Heart right ventricle (tissue), 16 donors: ENCODE measurements around the gene DHTKD1. TPM values are rescaled to one million over a fixed set of nuclear protein-coding genes. Genes with fewer than 3 reads are reported as not detected.

Source experiments
- ATAC-seq, 8 donors: fragments of 200-7000 bp; cut with Tn5 transposase; one replicate each; pipeline ENCODE4 v1.9.1; 2020; ENCODE audit warnings: mild to moderate bottlenecking in 8 of 8, moderate library complexity in 8 of 8, moderate number of reproducible peaks in 1 of 8
- DNase-seq, 2 donors: peaks; one replicate each; pipeline ENCODE4 v3.0.0-alpha.2; 2020
- H3K27ac ChIP-seq, 10 donors: fragments of 200-600 bp; sonication (generic) in 2 of 10; one replicate each; pipeline versions ENCODE4 v1.5.0 to v1.8.0; 2020 to 2022; ENCODE audit warnings: mild to moderate bottlenecking in 3 of 10
- H3K27me3 ChIP-seq, 7 donors: fragments of 200-600 bp; one replicate each; pipeline ENCODE4 v1.8.0; 2021 to 2022; ENCODE audit warnings: mild to moderate bottlenecking in 2 of 7
- H3K36me3 ChIP-seq, 9 donors: fragments of 200-600 bp; sonication (generic) in 1 of 9; one replicate each; pipeline versions ENCODE4 v1.5.0 to v1.8.0; 2020 to 2022; ENCODE audit warnings: mild to moderate bottlenecking in 2 of 9
- H3K4me1 ChIP-seq, 9 donors: fragments of 200-600 bp; sonication (generic) in 1 of 9; one replicate each; pipeline versions ENCODE4 v1.5.0 to v1.8.0; 2020 to 2022; ENCODE audit warnings: mild to moderate bottlenecking in 4 of 9
- H3K4me3 ChIP-seq, 10 donors: fragments of 200-600 bp; sonication (generic) in 2 of 10; one replicate each; pipeline versions ENCODE4 v1.5.0 to v1.8.0; 2020 to 2022; ENCODE audit warnings: mild to moderate bottlenecking in 7 of 10, moderate library complexity in 2 of 10
- H3K9me3 ChIP-seq, 11 donors: fragments of 200-600 bp in 10 of 11; sonication (generic) in 2 of 11; one replicate each; pipeline versions ENCODE4 v1.5.0 to v1.8.0; 2013 to 2022; ENCODE audit warnings: mild to moderate bottlenecking in 2 of 11, control low read depth in 1 of 11, moderate library complexity in 1 of 11
- WGBS, 2 donors: extraction: QIAGEN DNeasy Blood & Tissue Kit; methylation state at CpG; one replicate each; pipeline ENCODE4 v1.1.7; 2013; ENCODE audit warnings: inconsistent platforms in 1 of 2; 5-methylcytosine and 5-hydroxymethylcytosine counted together
- intact Hi-C, 10 donors: fragments of 100-400 bp; cut with DNase I; formaldehyde crosslinking; loops; one replicate each; pipeline versions ENCODE4 v1.11.1 to v1.14.2; 2022
- polyA plus RNA-seq, 2 donors: library from polyadenylated mRNA; stranded (reverse); fragments of 200-250 nt; gene quantifications; one replicate each; pipeline ENCODE4 v1.2.3, GENCODE V29; 2013
- total RNA-seq, 10 donors: library from RNA; stranded (reverse); fragmentation: NEBNext Ultra II Directional in 3 of 10; extraction: Animal tissue kit (Norgen Biotek cat#: 25700) in 3 of 10; gene quantifications; one replicate each; pipeline versions ENCODE4 v1.2.1 to v1.2.4, GENCODE V29; 2021 to 2023
- TF ChIP-seq, protein P1 (sequence below), 9 donors: fragments of 200-600 bp; sonication (generic) in 2 of 9; IDR thresholded peaks; one replicate each; pipeline versions ENCODE4 v1.5.0 to v1.8.0; 2021 to 2022; ENCODE audit warnings: antibody characterized with exemption in 9 of 9, mild to moderate bottlenecking in 5 of 9, moderate library complexity in 1 of 9
- donor health status: Arrhythmogenic right ventricular cardiomyopathy.
- donor health status: ischemic (EF 13 %, LVEDD 7.1; RV severe dilation, severe dysfunction).
- donor health status: healthy with polysubstance abuse.
- donor health status: DM: no; HTN: yes; CAD: no.
- donor health status: DM: no; HTN: no; CAD: no.
- donor health status: ischemic (EF 25% LVEDD 6.9; RV normal size, moderate dysfunction).
- donor health status: ischemic (EF 25% LVEDD 5.7; RV mildly dilated, moderate dysfunction).
- donor health status: healthy.
- donor health status: DM: yes; HTN: yes; CAD: no.
- donor health status: Ischemic cardiomyopathy.
- donor health status: ischemic (EF 35%, LVEDD 5.7; RV mildly dilated, moderate dysfunction).
- donor health status: nonischemic (EF 11% LVEDD 7.7; RV severe dilation, severe dysfunction).
- donor health status: DM: yes; HTN: yes; CAD: no.
- donor health status: PGD.
- donor health status: ischemic (EF 29% LVEDD 5.4; RV normal size, mild dysfunction).
- donor health status: nonischemic (EF 23%, LVEDD 6.1; RV moderate dilation, normal function).

Gene DHTKD1
- total and polyA plus RNA-seq, 12 donors = 10.8 to 44.0 (median 30.7) TPM

DNA sequence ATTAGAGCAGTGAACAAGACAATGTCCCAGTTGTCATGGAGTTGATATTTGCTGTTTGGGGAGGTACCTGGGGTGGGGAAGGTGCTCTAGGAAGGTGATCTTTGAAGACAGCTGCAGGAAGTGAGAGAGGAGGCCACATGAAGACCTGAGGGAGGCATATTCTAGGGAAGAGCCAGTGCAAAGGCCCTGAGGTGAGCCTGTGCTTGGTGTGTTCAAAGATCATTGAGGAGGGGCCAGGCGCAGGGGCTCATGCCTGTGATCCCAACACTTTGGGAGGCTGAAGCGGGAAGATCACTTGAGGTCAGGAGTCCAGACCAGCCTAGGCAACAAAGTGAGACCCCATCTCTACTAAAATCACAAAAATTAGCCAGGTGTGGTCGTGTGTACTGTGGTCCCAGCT lies 75.8 kb downstream of the DHTKD1 start:
- Histone ChIP-seq H3K4me1 (no peaks in the 10 kb centered on the region), H3K27me3 (no peaks in the 10 kb centered on the region), H3K36me3 (peaks cover 0 to 99% (median 18%) of the 10 kb centered on the region in 9 donors), H3K27ac (no peak overlapping the region), H3K9me3 (no peaks in the 10 kb centered on the region), H3K4me3 (no peak overlapping the region)
- TF ChIP-seq, protein P1, sequence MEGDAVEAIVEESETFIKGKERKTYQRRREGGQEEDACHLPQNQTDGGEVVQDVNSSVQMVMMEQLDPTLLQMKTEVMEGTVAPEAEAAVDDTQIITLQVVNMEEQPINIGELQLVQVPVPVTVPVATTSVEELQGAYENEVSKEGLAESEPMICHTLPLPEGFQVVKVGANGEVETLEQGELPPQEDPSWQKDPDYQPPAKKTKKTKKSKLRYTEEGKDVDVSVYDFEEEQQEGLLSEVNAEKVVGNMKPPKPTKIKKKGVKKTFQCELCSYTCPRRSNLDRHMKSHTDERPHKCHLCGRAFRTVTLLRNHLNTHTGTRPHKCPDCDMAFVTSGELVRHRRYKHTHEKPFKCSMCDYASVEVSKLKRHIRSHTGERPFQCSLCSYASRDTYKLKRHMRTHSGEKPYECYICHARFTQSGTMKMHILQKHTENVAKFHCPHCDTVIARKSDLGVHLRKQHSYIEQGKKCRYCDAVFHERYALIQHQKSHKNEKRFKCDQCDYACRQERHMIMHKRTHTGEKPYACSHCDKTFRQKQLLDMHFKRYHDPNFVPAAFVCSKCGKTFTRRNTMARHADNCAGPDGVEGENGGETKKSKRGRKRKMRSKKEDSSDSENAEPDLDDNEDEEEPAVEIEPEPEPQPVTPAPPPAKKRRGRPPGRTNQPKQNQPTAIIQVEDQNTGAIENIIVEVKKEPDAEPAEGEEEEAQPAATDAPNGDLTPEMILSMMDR (IDR thresholded peaks at IDR 0.05) = no peak
- intact Hi-C loops = no loop called here
- DNase-seq (no peak), ATAC-seq (no peak)
- WGBS, 2 donors = 97 to 100% methylated on average over 3 of the region's 3 CpGs

DNA sequence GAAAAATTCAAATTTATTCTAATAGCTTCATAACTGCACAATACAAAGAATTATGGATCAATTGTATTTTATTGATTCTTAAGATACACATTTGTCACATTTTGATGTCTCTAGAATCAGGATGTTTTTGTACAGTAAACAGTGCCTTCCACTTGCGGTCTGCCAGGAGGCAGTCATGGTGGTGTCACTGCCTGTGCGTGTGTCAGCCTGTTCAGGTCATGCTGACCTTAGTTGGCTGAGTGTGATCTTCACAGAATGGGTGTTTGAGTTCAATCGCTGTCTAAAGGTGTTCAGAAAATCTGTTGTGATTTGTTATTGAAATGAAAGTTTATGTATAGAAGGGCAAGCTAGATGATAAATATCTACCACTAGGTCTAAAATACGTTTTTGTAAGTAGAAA lies 81.4 kb downstream of the DHTKD1 start:
- no peak for ATAC-seq
- H3K27me3 ChIP-seq = peaks cover 0 to 9% (median 0%) of the 10 kb centered on the region in 7 donors
- no peak for DNase-seq
- H3K36me3 ChIP-seq = peaks cover 0 to 86% (median 13%) of the 10 kb centered on the region in 9 donors
- no peaks in the 10 kb centered on the region for H3K9me3 ChIP-seq
- no peaks in the 10 kb centered on the region for H3K4me1 ChIP-seq
- H3K4me3 ChIP-seq = no peak overlapping the region
- 81 to 85% methylated on average over 4 of the region's 4 CpGs for WGBS, 2 donors
- no peak overlapping the region for H3K27ac ChIP-seq
- intact Hi-C loops = no loop called here
- TF ChIP-seq, protein P1 (IDR thresholded peaks at IDR 0.05) = no peak

DNA sequence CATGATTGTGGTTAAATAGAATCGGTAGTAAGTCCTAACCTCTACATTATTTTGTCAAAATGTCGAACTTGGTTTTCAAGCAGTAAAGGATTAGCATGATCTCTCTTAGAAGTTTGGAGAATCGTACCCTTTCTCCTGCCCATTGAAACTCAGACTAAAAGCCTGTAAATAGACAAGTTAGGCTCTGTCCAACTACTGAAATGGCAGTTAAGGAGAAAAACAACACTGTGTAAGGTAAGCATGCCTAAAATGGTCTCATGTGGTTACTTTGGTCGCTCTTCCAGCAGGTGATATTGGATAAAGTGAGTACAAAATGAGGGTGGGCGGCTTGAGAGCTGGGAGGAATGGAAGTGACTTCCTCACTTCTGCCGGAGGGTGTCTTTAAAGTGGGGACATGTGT lies 85.8 kb downstream of the DHTKD1 start:
- DNase-seq = no peak
- WGBS, 2 donors = 92% methylated on average over 6 of the region's 6 CpGs
- TF ChIP-seq, protein P1 (IDR thresholded peaks at IDR 0.05) = no peak

DNA sequence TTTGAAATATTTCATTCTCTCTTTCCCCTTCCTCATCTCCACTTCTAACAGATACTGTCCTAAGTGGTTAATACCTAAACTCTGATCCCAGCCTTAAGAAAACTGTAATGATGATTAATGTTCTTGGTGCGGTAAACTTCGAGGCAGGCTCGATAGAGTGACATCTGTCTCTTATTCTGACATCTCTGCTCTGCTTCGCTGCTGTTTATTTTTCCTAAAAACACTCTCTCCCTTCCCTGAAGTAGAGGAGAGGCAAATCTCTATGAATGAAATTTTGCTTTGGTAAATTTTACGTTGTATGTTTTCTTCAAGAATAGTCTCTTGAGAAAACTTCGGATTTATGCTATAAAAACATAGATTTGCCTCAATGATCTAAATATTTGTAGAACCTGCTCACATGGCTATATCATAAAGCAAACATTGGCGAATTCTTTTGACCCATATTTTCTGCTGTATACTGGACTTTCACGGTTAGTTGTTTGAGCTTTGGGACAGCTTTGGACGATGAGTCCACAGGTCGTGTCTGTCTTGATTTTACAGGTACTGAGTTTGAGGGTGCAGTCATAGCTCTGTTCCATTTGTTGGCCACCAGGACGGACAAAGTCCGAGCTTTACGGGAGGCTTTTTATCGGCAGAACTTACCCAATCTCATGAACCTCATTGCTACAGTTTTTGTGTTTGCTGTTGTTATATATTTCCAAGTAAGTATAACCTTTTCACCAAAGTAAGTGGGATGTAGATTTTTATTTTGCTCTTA lies 87.8 kb downstream of the DHTKD1 start:
- no peaks in the 10 kb centered on the region for H3K9me3 ChIP-seq
- DNase-seq (no peak), ATAC-seq (no peak)
- H3K27ac ChIP-seq = no peak overlapping the region
- no peak overlapping the region for H3K4me3 ChIP-seq
- TF ChIP-seq, protein P1 (IDR thresholded peaks at IDR 0.05) = no peak
- H3K27me3 ChIP-seq = peaks cover 0 to 27% (median 0%) of the 10 kb centered on the region in 7 donors
- H3K36me3 ChIP-seq = peaks cover 0 to 87% (median 17%) of the 10 kb centered on the region in 9 donors
- no peaks in the 10 kb centered on the region for H3K4me1 ChIP-seq
- intact Hi-C loops = no loop called here
- 92 to 93% methylated on average over 14 of the region's 14 CpGs for WGBS, 2 donors

More for the DNA sequence above, 85.8 kb downstream of the DHTKD1 start:
- no peaks in the 10 kb centered on the region for H3K9me3 ChIP-seq
- no peak for ATAC-seq
- H3K27me3 ChIP-seq = peaks cover 0 to 24% (median 0%) of the 10 kb centered on the region in 7 donors
- H3K4me1 ChIP-seq = no peaks in the 10 kb centered on the region
- intact Hi-C loops = no loop called here
- no peak overlapping the region for H3K4me3 ChIP-seq
- no peak overlapping the region for H3K27ac ChIP-seq
- peaks cover 0 to 86% (median 19%) of the 10 kb centered on the region in 9 donors for H3K36me3 ChIP-seq
